ENCODE results near the gene BLM.

- TF ChIP-seq EZH2 (IDR thresholded peaks at IDR 0.05; ENCODE audit: insufficient read depth, poor library complexity, severe bottlenecking), result no peak
- no peak for TF ChIP-seq EZH2phosphoT487 (IDR thresholded peaks at IDR 0.05; ENCODE audit: insufficient read depth, low read depth)
These were observed 39.8 kb downstream of the BLM start for GRCh38 chr15:90756916-90757315.

Data from GM23248 (cell line).